Hepatocyte (in vitro differentiated cells): ENCODE data around the gene STXBP6. TPM values are rescaled to one million over a fixed set of nuclear protein-coding genes. Genes with fewer than 3 reads are reported as not detected.
"Not testable (repeated sequence)": the region's sequence is repeated elsewhere in the genome, so short reads cannot be mapped to it uniquely, and the experiment has no call there.

Experiments used
- DNase-seq: peaks from one replicate; pipeline ENCODE4 v3.0.0-alpha.2; 2016; ENCODE audit warnings: low spot score
- H2AFZ ChIP-seq: fragments of 200-600 bp; sonication (generic); 2 replicates; pipeline ENCODE4 v1.6.0; 2016; ENCODE audit warnings: antibody characterized with exemption, mild to moderate bottlenecking
- H3K27ac ChIP-seq: fragments of 200-600 bp; sonication (generic); 2 replicates; pipeline ENCODE4 v1.5.1; 2016; ENCODE audit warnings: mild to moderate bottlenecking
- H3K27me3 ChIP-seq: fragments of 200-600 bp; sonication (generic); 2 replicates; pipeline ENCODE4 v1.6.1; 2016
- H3K36me3 ChIP-seq: fragments of 200-600 bp; sonication (generic); replicated peaks from 2 replicates; pipeline ENCODE4 v1.5.1; 2016; ENCODE audit warnings: low read depth; ENCODE audit not compliant: insufficient read depth
- H3K4me1 ChIP-seq: fragments of 200-600 bp; sonication (generic); 2 replicates; pipeline ENCODE4 v1.5.1; 2016; ENCODE audit warnings: mild to moderate bottlenecking, moderate library complexity; ENCODE audit not compliant: insufficient read depth
- H3K4me2 ChIP-seq: fragments of 200-600 bp; sonication (generic); 2 replicates; pipeline ENCODE4 v1.6.0; 2016
- H3K4me3 ChIP-seq: fragments of 200-600 bp; sonication (generic); 2 replicates; pipeline ENCODE4 v1.5.1; 2016; ENCODE audit warnings: mild to moderate bottlenecking
- H3K79me2 ChIP-seq: fragments of 200-600 bp; sonication (generic); 2 replicates; pipeline ENCODE4 v1.6.0; 2017; ENCODE audit warnings: mild to moderate bottlenecking
- H3K9me2 ChIP-seq: fragments of 200-600 bp; sonication (generic); replicated peaks from 2 replicates; pipeline ENCODE4 v1.6.0; 2017; ENCODE audit warnings: mild to moderate bottlenecking; ENCODE audit not compliant: insufficient read depth
- H3K9me3 ChIP-seq: fragments of 200-600 bp; sonication (generic); 2 replicates; pipeline ENCODE4 v1.5.1; 2016; ENCODE audit warnings: low read depth, mild to moderate bottlenecking
- H4K20me1 ChIP-seq: fragments of 200-600 bp; sonication (generic); 2 replicates; pipeline ENCODE4 v1.6.0; 2016; ENCODE audit warnings: mild to moderate bottlenecking; ENCODE audit not compliant: insufficient read depth, poor library complexity, severe bottlenecking
- CTCF ChIP-seq: fragments of 200-600 bp; sonication (generic); IDR thresholded peaks from 2 replicates; pipeline ENCODE4 v1.5.1; 2016; ENCODE audit warnings: antibody characterized with exemption, mild to moderate bottlenecking; ENCODE audit not compliant: poor library complexity
- EZH2 ChIP-seq: fragments of 200-600 bp; sonication (generic); IDR thresholded peaks from 2 replicates; pipeline ENCODE4 v1.6.1; 2016; ENCODE audit warnings: antibody characterized with exemption, mild to moderate bottlenecking, borderline replicate concordance
- EZH2phosphoT487 ChIP-seq: fragments of 200-600 bp; sonication (generic); IDR thresholded peaks from one replicate; pipeline ENCODE4 v1.6.1; 2018; ENCODE audit warnings: antibody characterized with exemption, mild to moderate bottlenecking, low read depth, moderate library complexity; ENCODE audit not compliant: unreplicated experiment, severe bottlenecking
- WGBS: methylation state at CpG from one replicate; pipeline ENCODE4 v1.1.6; 2016; ENCODE audit warnings: low lambda C conversion rate; ENCODE audit errors: missing lambda C conversion rate; 5-methylcytosine and 5-hydroxymethylcytosine counted together
- polyA plus RNA-seq: library from polyadenylated mRNA; unstranded; fragments of >200 nt; fragmentation: Nextera tagmentation; extraction: Ambion mirVana; gene quantifications from 2 replicates; pipeline ENCODE4 v1.2.1, GENCODE V29; 2016
- total RNA-seq: library from RNA; depleted of rRNA; stranded (reverse); fragments of >200 nt; gene quantifications from 2 replicates; pipeline ENCODE4 v1.2.3, GENCODE V29; 2014

The STXBP6 gene
- total and polyA plus RNA-seq, 2 experiments from 2014 or later: 34.1 to 44.9 TPM

GRCh38 chr14:24964591-24964990, 85.4 kb downstream of the STXBP6 start:
- Histone ChIP-seq H3K79me2 (peaks cover 55% of the 10 kb centered on the region), H3K4me2 (no peak overlapping the region), H2AFZ (no peak overlapping the region), H3K27ac (peak overlapping the region; percentile 92), H3K9me3 (no peaks in the 10 kb centered on the region), H3K9me2 (no peaks in the 10 kb centered on the region), H3K4me3 (no peak overlapping the region), H3K36me3 (no peaks in the 10 kb centered on the region), H3K4me1 (peaks cover 54% of the 10 kb centered on the region), H3K27me3 (no peaks in the 10 kb centered on the region), H4K20me1 (no peaks in the 10 kb centered on the region)
- WGBS: 61% methylated on average over 2 of the region's 2 CpGs
- no peak for TF ChIP-seq EZH2
- no peak for TF ChIP-seq EZH2phosphoT487
- no peak for TF ChIP-seq CTCF
- no peak for DNase-seq

GRCh38 chr14:24964048-24964447, 85.9 kb downstream of the STXBP6 start:
- no peaks in the 10 kb centered on the region for H3K36me3 ChIP-seq
- no peaks in the 10 kb centered on the region for H3K9me2 ChIP-seq
- no peak for DNase-seq
- TF ChIP-seq EZH2 (no peak), CTCF (no peak), EZH2phosphoT487 (no peak)
- H3K4me1 ChIP-seq: peaks cover 57% of the 10 kb centered on the region
- no peak overlapping the region for H2AFZ ChIP-seq
- peak overlapping the region; percentile 92 for H3K27ac ChIP-seq
- H3K4me3 ChIP-seq: no peak overlapping the region
- H3K27me3 ChIP-seq: no peaks in the 10 kb centered on the region
- no peak overlapping the region for H3K4me2 ChIP-seq
- WGBS: 87% methylated on average over 2 of the region's 2 CpGs
- H3K79me2 ChIP-seq: peaks cover 51% of the 10 kb centered on the region
- H4K20me1 ChIP-seq: no peaks in the 10 kb centered on the region
- H3K9me3 ChIP-seq: no peaks in the 10 kb centered on the region

GRCh38 chr14:24962118-24962517, 87.8 kb downstream of the STXBP6 start:
- not testable (repeated sequence) for H4K20me1 ChIP-seq, DNase-seq, H3K36me3 ChIP-seq, H3K4me3 ChIP-seq, H3K27me3 ChIP-seq, H3K9me3 ChIP-seq, H2AFZ ChIP-seq, H3K27ac ChIP-seq, H3K4me2 ChIP-seq, H3K9me2 ChIP-seq
- Histone ChIP-seq H3K79me2 (peaks cover 49% of the 10 kb centered on the region), H3K4me1 (peaks cover 51% of the 10 kb centered on the region)
- 95% methylated on average over 6 of the region's 6 CpGs for WGBS

GRCh38 chr14:24960816-24961215, 89.1 kb downstream of the STXBP6 start:
- H2AFZ ChIP-seq: no peak overlapping the region
- H4K20me1 ChIP-seq: no peaks in the 10 kb centered on the region
- H3K36me3 ChIP-seq: no peaks in the 10 kb centered on the region
- peak overlapping the region; percentile 54 for H3K27ac ChIP-seq
- 65% methylated on average over 2 of the region's 2 CpGs for WGBS
- H3K9me3 ChIP-seq: no peaks in the 10 kb centered on the region
- no peak overlapping the region for H3K4me2 ChIP-seq
- TF ChIP-seq EZH2 (no peak), CTCF (no peak), EZH2phosphoT487 (no peak)
- DNase-seq: no peak
- H3K4me1 ChIP-seq: peaks cover 45% of the 10 kb centered on the region
- H3K79me2 ChIP-seq: peaks cover 61% of the 10 kb centered on the region
- no peaks in the 10 kb centered on the region for H3K9me2 ChIP-seq
- H3K27me3 ChIP-seq: no peaks in the 10 kb centered on the region
- H3K4me3 ChIP-seq: no peak overlapping the region
